Upper lobe of left lung (tissue), 6 donors: ENCODE results near the gene CUX1. TPM values are rescaled to one million over a fixed set of nuclear protein-coding genes. Genes with fewer than 3 reads are reported as not detected.
A peak's percentile ranks its signal among the peaks of the same experiment; 100 is the strongest.

Experiments
- ATAC-seq, 2 donors: fragments of 200-7000 bp; cut with Tn5 transposase; one replicate each; pipeline ENCODE4 v1.9.1; 2022; ENCODE audit warnings: mild to moderate bottlenecking in 2 of 2, moderate library complexity in 2 of 2; ENCODE audit not compliant: low FRiP score in 2 of 2
- DNase-seq, 2 donors: peaks; one replicate each; pipeline ENCODE4 v3.0.0-alpha.2; 2019 to 2020
- H3K27ac ChIP-seq, 4 donors: fragments of 200-600 bp; sonication (generic); one replicate each; pipeline ENCODE4 v1.5.1; 2016 to 2019
- H3K27me3 ChIP-seq, 4 donors: fragments of 200-600 bp; sonication (generic); one replicate each; pipeline ENCODE4 v1.5.1; 2017 to 2019
- H3K36me3 ChIP-seq, 4 donors: fragments of 200-600 bp; sonication (generic); one replicate each; pipeline ENCODE4 v1.5.1; 2016 to 2019
- H3K4me1 ChIP-seq, 4 donors: fragments of 200-600 bp; sonication (generic); one replicate each; pipeline ENCODE4 v1.5.1; 2018 to 2019
- H3K4me3 ChIP-seq, 4 donors: fragments of 200-600 bp; sonication (generic); one replicate each; pipeline ENCODE4 v1.5.1; 2017 to 2019; ENCODE audit warnings: mild to moderate bottlenecking in 2 of 4, moderate library complexity in 1 of 4
- H3K9me3 ChIP-seq, 4 donors: fragments of 200-600 bp; sonication (generic); one replicate each; pipeline ENCODE4 v1.5.1; 2018 to 2019
- CTCF ChIP-seq, 6 experiments: fragments of 450-650 bp in 4 of 6; fragments of 200-600 bp in 2 of 6; sonication (generic) in 2 of 6; IDR thresholded peaks; one replicate each; pipeline ENCODE4 v1.5.1; 2016 to 2019; ENCODE audit warnings: antibody characterized with exemption in 6 of 6
- EP300 ChIP-seq, 4 donors: sonication (generic); formaldehyde crosslinking; IDR thresholded peaks; one replicate each; pipeline ENCODE4 v1.5.1; 2017; ENCODE audit warnings: antibody characterized with exemption in 4 of 4, control low read depth in 2 of 4
- POLR2A ChIP-seq, 4 donors: fragments of 450-650 bp; IDR thresholded peaks; one replicate each; pipeline ENCODE4 v1.5.1; 2016 to 2017; ENCODE audit warnings: antibody characterized with exemption in 4 of 4, mild to moderate bottlenecking in 2 of 4
- POLR2AphosphoS5 ChIP-seq, 2 donors: sonication (generic); formaldehyde crosslinking; IDR thresholded peaks; one replicate each; pipeline ENCODE4 v1.5.1; 2017; ENCODE audit warnings: antibody characterized with exemption in 2 of 2
- WGBS, 2 donors: methylation state at CpG; one replicate each; pipeline ENCODE4 v1.1.5; 2017 to 2018; 5-methylcytosine and 5-hydroxymethylcytosine counted together
- total RNA-seq, 6 donors: library from RNA; depleted of rRNA in 4 of 6; stranded (reverse); fragments of >200 nt in 4 of 6; gene quantifications; one replicate each; pipeline versions ENCODE4 v1.1.0 to v1.2.1, GENCODE V29; 2016 to 2021
- donor health status: DM: no; HTN: no; CAD: no; lungs with moderate emphysema.
- donor health status: DM: no; HTN: yes; CAD: no; lungs with severe emphysema.

CUX1 gene
- total RNA-seq, 6 donors from 2014 or later: 106 to 188 (median 115) TPM

GRCh38 chr7:102173669-102174068 is 356.2 kb downstream of the CUX1 start:
- H3K27ac ChIP-seq: no peak overlapping the region
- 80 to 87% methylated on average over 10 to 13 of the region's 13 CpGs for WGBS, 2 donors
- H3K9me3 ChIP-seq: no peaks in the 10 kb centered on the region
- TF ChIP-seq POLR2AphosphoS5 (IDR thresholded peaks at IDR 0.05) (no peak), CTCF (IDR thresholded peaks at IDR 0.05) (no peak), POLR2A (IDR thresholded peaks at IDR 0.05) (no peak)
- peaks cover 0 to 72% (median 20%) of the 10 kb centered on the region in 4 donors for H3K36me3 ChIP-seq
- DNase-seq: no peak
- no peak overlapping the region for H3K4me3 ChIP-seq
- H3K27me3 ChIP-seq: no peaks in the 10 kb centered on the region
- H3K4me1 ChIP-seq: no peaks in the 10 kb centered on the region
- ATAC-seq: no peak

- TF ChIP-seq POLR2A (IDR thresholded peaks at IDR 0.05) (no peak), POLR2AphosphoS5 (IDR thresholded peaks at IDR 0.05) (no peak), CTCF (IDR thresholded peaks at IDR 0.05) (no peak), EP300 (IDR thresholded peaks at IDR 0.05) (no peak)
- ATAC-seq: no peak
Observed at GRCh38 chr7:102175423-102176170, 358.2 kb downstream of the CUX1 start.

GRCh38 chr7:102178410-102178809 is 361.0 kb downstream of the CUX1 start:
- Histone ChIP-seq H3K27me3 (no peaks in the 10 kb centered on the region), H3K9me3 (no peaks in the 10 kb centered on the region), H3K4me3 (no peak overlapping the region), H3K36me3 (peaks cover 5 to 75% (median 37%) of the 10 kb centered on the region in 4 donors), H3K27ac (no peak overlapping the region), H3K4me1 (no peaks in the 10 kb centered on the region)
- DNase-seq: peak in 1 of 2 donors; percentile 71
- 90 to 95% methylated on average over 5 to 18 of the region's 18 CpGs for WGBS, 2 donors
- no peak for ATAC-seq
- no peak for TF ChIP-seq CTCF (IDR thresholded peaks at IDR 0.05)
- TF ChIP-seq EP300 (IDR thresholded peaks at IDR 0.05): no peak
- no peak for TF ChIP-seq POLR2A (IDR thresholded peaks at IDR 0.05)
- no peak for TF ChIP-seq POLR2AphosphoS5 (IDR thresholded peaks at IDR 0.05)

More at GRCh38 chr7:102175423-102176170, 358.2 kb downstream of the CUX1 start:
- H3K27me3 ChIP-seq: no peaks in the 10 kb centered on the region
- peaks cover 0 to 83% (median 27%) of the 10 kb centered on the region in 4 donors for H3K36me3 ChIP-seq
- H3K9me3 ChIP-seq: no peaks in the 10 kb centered on the region
- no peaks in the 10 kb centered on the region for H3K4me1 ChIP-seq
- H3K4me3 ChIP-seq: no peak overlapping the region
- DNase-seq: no peak
- H3K27ac ChIP-seq: no peak overlapping the region
- 87 to 90% methylated on average over 24 of the region's 24 CpGs for WGBS, 2 donors

GRCh38 chr7:102180727-102181126 is 363.3 kb downstream of the CUX1 start:
- DNase-seq (no peak), ATAC-seq (no peak)
- TF ChIP-seq EP300 (IDR thresholded peaks at IDR 0.05): no peak
- TF ChIP-seq CTCF (IDR thresholded peaks at IDR 0.05): no peak
- no peak for TF ChIP-seq POLR2AphosphoS5 (IDR thresholded peaks at IDR 0.05)
- no peak for TF ChIP-seq POLR2A (IDR thresholded peaks at IDR 0.05)
- Histone ChIP-seq H3K9me3 (no peaks in the 10 kb centered on the region), H3K4me3 (no peak overlapping the region), H3K27me3 (no peaks in the 10 kb centered on the region), H3K36me3 (peaks cover 7 to 75% (median 50%) of the 10 kb centered on the region in 4 donors), H3K4me1 (no peaks in the 10 kb centered on the region), H3K27ac (no peak overlapping the region)
- 91 to 93% methylated on average over 10 of the region's 10 CpGs for WGBS, 2 donors

- Histone ChIP-seq H3K36me3 (peaks cover 7 to 79% (median 56%) of the 10 kb centered on the region in 4 donors), H3K27me3 (no peaks in the 10 kb centered on the region), H3K9me3 (no peaks in the 10 kb centered on the region), H3K4me1 (no peaks in the 10 kb centered on the region), H3K27ac (no peak overlapping the region), H3K4me3 (no peak overlapping the region)
- 97 to 99% methylated on average over 8 of the region's 8 CpGs for WGBS, 2 donors
- ATAC-seq (no peak), DNase-seq (no peak)
- TF ChIP-seq POLR2AphosphoS5 (IDR thresholded peaks at IDR 0.05) (no peak), CTCF (IDR thresholded peaks at IDR 0.05) (no peak), POLR2A (IDR thresholded peaks at IDR 0.05) (no peak), EP300 (IDR thresholded peaks at IDR 0.05) (no peak)
Observed at GRCh38 chr7:102181517-102181916, 364.1 kb downstream of the CUX1 start.
